Mesendoderm (in vitro differentiated cells): ENCODE measurements around the gene CCSER2.

Experiments
- DNase-seq: peaks from one replicate; pipeline ENCODE4 v3.0.0; 2013
- H2AK5ac ChIP-seq: 2 replicates; pipeline ENCODE4 v1.6.1; 2013; ENCODE audit warnings: low read length, inconsistent platforms
- H2BK120ac ChIP-seq: 2 replicates; pipeline ENCODE4 v1.6.1; 2013; ENCODE audit warnings: low read depth, mild to moderate bottlenecking, low read length, moderate library complexity, mixed read lengths
- H2BK15ac ChIP-seq: replicated peaks from 2 replicates; pipeline ENCODE4 v1.6.1; 2013; ENCODE audit warnings: low read depth, mild to moderate bottlenecking, moderate library complexity
- H2BK5ac ChIP-seq: 2 replicates; pipeline ENCODE4 v1.6.1; 2013; ENCODE audit warnings: low read length, inconsistent platforms
- H3K18ac ChIP-seq: 2 replicates; pipeline ENCODE4 v1.6.1; 2013; ENCODE audit warnings: mild to moderate bottlenecking, low read length, mixed read lengths
- H3K23ac ChIP-seq: one replicate; pipeline ENCODE4 v1.6.1; 2013; ENCODE audit warnings: low read length
- H3K27ac ChIP-seq: 2 replicates; pipeline ENCODE4 v1.5.1; 2013; ENCODE audit warnings: low read depth, mild to moderate bottlenecking, inconsistent platforms, low read length, moderate library complexity
- H3K27me3 ChIP-seq: 2 replicates; pipeline ENCODE4 v1.6.1; 2013; ENCODE audit warnings: low read length, control low read depth, mild to moderate bottlenecking, inconsistent platforms; ENCODE audit not compliant: insufficient read depth, poor library complexity
- H3K36me3 ChIP-seq: 2 replicates; pipeline ENCODE4 v1.6.1; 2013; ENCODE audit warnings: low read length, inconsistent platforms; ENCODE audit not compliant: control insufficient read depth, insufficient read depth
- H3K4ac ChIP-seq: one replicate; pipeline ENCODE4 v1.6.1; 2013; ENCODE audit warnings: low read depth, mild to moderate bottlenecking, low read length, moderate library complexity
- H3K4me1 ChIP-seq: 2 replicates; pipeline ENCODE4 v1.6.1; 2013; ENCODE audit warnings: low read depth, low read length, inconsistent platforms; ENCODE audit not compliant: control insufficient read depth
- H3K4me2 ChIP-seq: 2 replicates; pipeline ENCODE4 v1.6.1; 2013; ENCODE audit warnings: low read length
- H3K4me3 ChIP-seq: 2 replicates; pipeline ENCODE4 v1.5.1; 2013; ENCODE audit warnings: mild to moderate bottlenecking, low read length
- H3K56ac ChIP-seq: one replicate; pipeline ENCODE4 v1.6.1; 2013; ENCODE audit warnings: low read length
- H3K79me1 ChIP-seq: 2 replicates; pipeline ENCODE4 v1.6.1; 2013; ENCODE audit warnings: low read length, inconsistent platforms
- H3K79me2 ChIP-seq: 2 replicates; pipeline ENCODE4 v1.6.1; 2013; ENCODE audit warnings: mild to moderate bottlenecking, low read length; ENCODE audit not compliant: control insufficient read depth, insufficient read depth
- H3K9ac ChIP-seq: 2 replicates; pipeline ENCODE4 v1.6.1; 2013; ENCODE audit warnings: low read length, inconsistent platforms
- H4K5ac ChIP-seq: one replicate; pipeline ENCODE4 v1.6.1; 2013; ENCODE audit warnings: low read length
- H4K8ac ChIP-seq: one replicate; pipeline ENCODE4 v1.6.1; 2013; ENCODE audit warnings: low read depth, mild to moderate bottlenecking, control low read depth, low read length, moderate library complexity
- WGBS: extraction: QIAGEN DNeasy Blood & Tissue Kit; methylation state at CpG from one replicate; pipeline ENCODE4 v1.1.7; 2013; ENCODE audit warnings: low lambda C conversion rate, missing lambda C conversion rate; ENCODE audit not compliant: insufficient coverage; ENCODE audit errors: extremely low coverage; 5-methylcytosine and 5-hydroxymethylcytosine counted together

Gene CCSER2

GRCh38 chr10:84510121-84510520 is 181.7 kb downstream of the CCSER2 start:
- H2AK5ac ChIP-seq: no peak overlapping the region
- no peak overlapping the region for H3K4me3 ChIP-seq
- no CpG with 5 or more reads among the region's 3 CpGs for WGBS
- DNase-seq: peak; percentile 59
- no peak overlapping the region for H3K4ac ChIP-seq
- H3K9ac ChIP-seq: no peak overlapping the region
- H2BK120ac ChIP-seq: no peak overlapping the region
- no peaks in the 10 kb centered on the region for H3K4me1 ChIP-seq
- H2BK5ac ChIP-seq: no peak overlapping the region
- H2BK15ac ChIP-seq: no peak overlapping the region
- H3K27ac ChIP-seq: no peak overlapping the region
- no peaks in the 10 kb centered on the region for H3K36me3 ChIP-seq
- H4K5ac ChIP-seq: no peak overlapping the region
- H4K8ac ChIP-seq: no peak overlapping the region
- H3K79me1 ChIP-seq: no peaks in the 10 kb centered on the region
- H3K79me2 ChIP-seq: no peaks in the 10 kb centered on the region
- no peak overlapping the region for H3K56ac ChIP-seq
- no peak overlapping the region for H3K18ac ChIP-seq
- no peak overlapping the region for H3K23ac ChIP-seq
- no peaks in the 10 kb centered on the region for H3K27me3 ChIP-seq
- H3K4me2 ChIP-seq: no peak overlapping the region

DNA sequence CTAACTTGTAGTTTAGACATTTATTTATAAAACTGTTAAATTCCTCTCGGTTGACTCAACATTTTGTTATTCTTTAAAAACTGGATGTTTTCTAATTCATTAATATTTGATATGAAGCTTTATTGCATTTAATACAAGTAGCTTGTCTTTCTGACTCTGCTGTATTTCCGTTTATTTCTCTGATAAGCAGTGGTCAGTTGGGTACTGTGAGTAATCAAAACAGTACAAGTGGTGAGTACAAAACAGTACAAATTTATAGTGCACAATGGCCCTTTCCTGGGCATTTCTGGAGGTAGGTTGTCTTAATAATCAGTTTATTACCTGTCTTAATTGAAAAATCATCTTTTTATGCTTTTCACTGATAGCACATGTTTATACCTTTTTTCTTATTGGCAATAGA is 182.7 kb downstream of the CCSER2 start:
- Histone ChIP-seq H2BK5ac (no peak overlapping the region), H3K4ac (no peak overlapping the region), H3K4me2 (no peak overlapping the region), H3K4me3 (no peak overlapping the region), H3K9ac (no peak overlapping the region), H2BK120ac (no peak overlapping the region), H2AK5ac (no peak overlapping the region), H3K23ac (no peak overlapping the region), H3K4me1 (no peaks in the 10 kb centered on the region), H4K5ac (no peak overlapping the region), H3K18ac (no peak overlapping the region), H3K79me1 (no peaks in the 10 kb centered on the region), H2BK15ac (no peak overlapping the region), H3K36me3 (no peaks in the 10 kb centered on the region), H3K27me3 (no peaks in the 10 kb centered on the region), H4K8ac (no peak overlapping the region), H3K56ac (no peak overlapping the region), H3K79me2 (no peaks in the 10 kb centered on the region), H3K27ac (no peak overlapping the region)
- DNase-seq: no peak
- WGBS: no CpG with 5 or more reads among the region's 2 CpGs

GRCh38 chr10:84511709-84512285 is 183.4 kb downstream of the CCSER2 start:
- no peak overlapping the region for H3K9ac ChIP-seq
- no peaks in the 10 kb centered on the region for H3K79me2 ChIP-seq
- no peak overlapping the region for H2BK120ac ChIP-seq
- no peak overlapping the region for H3K27ac ChIP-seq
- no peak overlapping the region for H3K4me3 ChIP-seq
- no peaks in the 10 kb centered on the region for H3K27me3 ChIP-seq
- no peak for DNase-seq
- no peaks in the 10 kb centered on the region for H3K4me1 ChIP-seq
- no peak overlapping the region for H2BK5ac ChIP-seq
- H4K5ac ChIP-seq: no peak overlapping the region
- H2AK5ac ChIP-seq: no peak overlapping the region
- H3K4ac ChIP-seq: no peak overlapping the region
- H3K4me2 ChIP-seq: no peak overlapping the region
- no CpG with 5 or more reads among the region's 5 CpGs for WGBS
- H3K23ac ChIP-seq: no peak overlapping the region
- no peak overlapping the region for H2BK15ac ChIP-seq
- H3K56ac ChIP-seq: no peak overlapping the region
- no peak overlapping the region for H3K18ac ChIP-seq
- no peaks in the 10 kb centered on the region for H3K36me3 ChIP-seq
- no peaks in the 10 kb centered on the region for H3K79me1 ChIP-seq
- no peak overlapping the region for H4K8ac ChIP-seq

DNA sequence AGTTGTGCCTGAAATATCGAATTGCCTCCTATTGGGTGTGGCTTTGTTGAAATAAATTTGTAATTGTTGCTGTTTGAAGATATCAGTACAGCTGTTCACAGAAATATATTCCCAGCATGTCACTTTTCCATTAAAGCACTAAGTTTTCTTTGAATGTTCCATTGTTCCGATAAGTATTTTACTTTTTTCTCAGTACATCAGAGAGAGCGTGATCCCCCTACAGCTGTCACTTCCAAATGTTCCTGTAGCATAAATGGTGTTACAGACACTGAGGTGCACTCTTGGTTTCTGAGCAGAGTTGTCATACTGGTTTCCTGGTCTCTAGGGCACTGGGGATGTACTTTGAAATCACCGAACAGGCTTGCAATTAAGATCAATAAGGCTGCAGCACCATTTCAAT is 189.2 kb downstream of the CCSER2 start:
- DNase-seq: no peak
- no peaks in the 10 kb centered on the region for H3K27me3 ChIP-seq
- no peak overlapping the region for H3K9ac ChIP-seq
- WGBS: no CpG with 5 or more reads among the region's 4 CpGs
- no peak overlapping the region for H2BK5ac ChIP-seq
- no peak overlapping the region for H2AK5ac ChIP-seq
- no peak overlapping the region for H3K27ac ChIP-seq
- no peaks in the 10 kb centered on the region for H3K36me3 ChIP-seq
- no peaks in the 10 kb centered on the region for H3K4me1 ChIP-seq
- H3K18ac ChIP-seq: no peak overlapping the region
- no peak overlapping the region for H4K5ac ChIP-seq
- no peak overlapping the region for H2BK15ac ChIP-seq
- no peak overlapping the region for H4K8ac ChIP-seq
- H3K56ac ChIP-seq: no peak overlapping the region
- H3K79me1 ChIP-seq: no peaks in the 10 kb centered on the region
- no peak overlapping the region for H3K23ac ChIP-seq
- no peak overlapping the region for H3K4me2 ChIP-seq
- H3K4me3 ChIP-seq: no peak overlapping the region
- H3K79me2 ChIP-seq: no peaks in the 10 kb centered on the region
- H3K4ac ChIP-seq: no peak overlapping the region
- H2BK120ac ChIP-seq: no peak overlapping the region

DNA sequence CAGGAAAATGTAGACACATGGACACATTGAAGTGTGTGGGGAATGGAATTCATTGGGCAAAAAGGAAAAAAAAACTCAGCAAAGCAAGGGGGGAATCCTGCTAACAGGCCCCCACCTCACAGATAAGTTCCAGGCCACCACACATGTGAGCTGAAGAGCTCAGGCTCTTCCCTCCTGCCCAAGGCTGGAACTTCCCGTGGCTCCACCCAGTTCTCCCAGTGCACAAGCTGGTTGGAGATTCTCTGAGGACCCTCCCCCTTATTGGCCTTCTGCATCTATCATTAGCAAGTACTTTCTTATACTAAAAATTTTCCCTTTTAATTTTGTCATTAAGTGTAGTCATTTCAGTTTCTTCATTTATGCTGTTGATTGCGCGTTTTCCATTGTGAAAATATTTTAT is 190.8 kb downstream of the CCSER2 start:
- no CpG with 5 or more reads among the region's 3 CpGs for WGBS

GRCh38 chr10:84521013-84521412 is 192.6 kb downstream of the CCSER2 start:
- WGBS: no CpG with 5 or more reads among the region's 8 CpGs
- Histone ChIP-seq H3K18ac (no peak overlapping the region), H3K27ac (no peak overlapping the region), H3K79me1 (no peaks in the 10 kb centered on the region), H3K56ac (no peak overlapping the region), H2AK5ac (no peak overlapping the region), H3K27me3 (no peaks in the 10 kb centered on the region), H3K23ac (no peak overlapping the region), H3K36me3 (no peaks in the 10 kb centered on the region), H3K4me1 (no peaks in the 10 kb centered on the region), H3K4me3 (no peak overlapping the region), H2BK120ac (no peak overlapping the region), H3K4ac (no peak overlapping the region), H3K79me2 (no peaks in the 10 kb centered on the region), H3K9ac (no peak overlapping the region), H4K5ac (no peak overlapping the region), H2BK15ac (no peak overlapping the region), H2BK5ac (no peak overlapping the region), H3K4me2 (no peak overlapping the region), H4K8ac (no peak overlapping the region)
- no peak for DNase-seq

More for the DNA sequence above, 190.8 kb downstream of the CCSER2 start:
- no peak overlapping the region for H3K4me3 ChIP-seq
- H3K36me3 ChIP-seq: no peaks in the 10 kb centered on the region
- no peak overlapping the region for H3K9ac ChIP-seq
- H2AK5ac ChIP-seq: no peak overlapping the region
- no peak overlapping the region for H3K27ac ChIP-seq
- no peaks in the 10 kb centered on the region for H3K79me1 ChIP-seq
- no peaks in the 10 kb centered on the region for H3K79me2 ChIP-seq
- H3K4me1 ChIP-seq: no peaks in the 10 kb centered on the region
- H4K8ac ChIP-seq: no peak overlapping the region
- no peaks in the 10 kb centered on the region for H3K27me3 ChIP-seq
- H2BK15ac ChIP-seq: no peak overlapping the region
- H2BK120ac ChIP-seq: no peak overlapping the region
- no peak for DNase-seq
- H2BK5ac ChIP-seq: no peak overlapping the region
- H3K4ac ChIP-seq: no peak overlapping the region
- no peak overlapping the region for H4K5ac ChIP-seq
- no peak overlapping the region for H3K56ac ChIP-seq
- H3K18ac ChIP-seq: no peak overlapping the region
- no peak overlapping the region for H3K23ac ChIP-seq
- no peak overlapping the region for H3K4me2 ChIP-seq
